GM12875 (cell line): ENCODE data around the gene PPP4R2.

Source experiments
- H3K4me3 ChIP-seq: one replicate; pipeline ENCODE4 v1.5.1; 2011; ENCODE audit warnings: low read depth, low read length, control low read depth
- CTCF ChIP-seq: IDR thresholded peaks from 2 replicates; pipeline ENCODE4 v1.5.1; 2011; ENCODE audit warnings: low read depth, mild to moderate bottlenecking, control low read depth, inconsistent platforms, low read length, moderate library complexity, borderline replicate concordance; ENCODE audit not compliant: insufficient read depth

The PPP4R2 gene

GRCh38 chr3:73098026-73098425 is 101.4 kb downstream of the PPP4R2 start:
- no peak overlapping the region for H3K4me3 ChIP-seq
- TF ChIP-seq CTCF: no peak

GRCh38 chr3:73098873-73099272 is 102.3 kb downstream of the PPP4R2 start:
- no peak for TF ChIP-seq CTCF
- H3K4me3 ChIP-seq: no peak overlapping the region

- H3K4me3 ChIP-seq: no peak overlapping the region
- peak; percentile 90 for TF ChIP-seq CTCF
Measured at GRCh38 chr3:73100741-73101559, 104.3 kb downstream of the PPP4R2 start.

- H3K4me3 ChIP-seq: no peak overlapping the region
- no peak for TF ChIP-seq CTCF
Measured at GRCh38 chr3:73101881-73102280, 105.3 kb downstream of the PPP4R2 start.

- TF ChIP-seq CTCF: no peak
Measured at GRCh38 chr3:73107215-73107614, 110.6 kb downstream of the PPP4R2 start.

GRCh38 chr3:73107676-73108187 is 111.1 kb downstream of the PPP4R2 start:
- TF ChIP-seq CTCF: no peak
- H3K4me3 ChIP-seq: no peak overlapping the region

More at GRCh38 chr3:73107215-73107614, 110.6 kb downstream of the PPP4R2 start:
- H3K4me3 ChIP-seq: no peak overlapping the region

GRCh38 chr3:73108750-73109149 is 112.1 kb downstream of the PPP4R2 start:
- H3K4me3 ChIP-seq: no peak overlapping the region
- no peak for TF ChIP-seq CTCF
